ENCODE measurements around the gene RGL3. TPM values are rescaled to one million over a fixed set of nuclear protein-coding genes. Genes with fewer than 3 reads are reported as not detected.

RGL3 gene
- total RNA-seq, 2 donors from 2014 or later: 5.1 to 8.6 TPM

DNA sequence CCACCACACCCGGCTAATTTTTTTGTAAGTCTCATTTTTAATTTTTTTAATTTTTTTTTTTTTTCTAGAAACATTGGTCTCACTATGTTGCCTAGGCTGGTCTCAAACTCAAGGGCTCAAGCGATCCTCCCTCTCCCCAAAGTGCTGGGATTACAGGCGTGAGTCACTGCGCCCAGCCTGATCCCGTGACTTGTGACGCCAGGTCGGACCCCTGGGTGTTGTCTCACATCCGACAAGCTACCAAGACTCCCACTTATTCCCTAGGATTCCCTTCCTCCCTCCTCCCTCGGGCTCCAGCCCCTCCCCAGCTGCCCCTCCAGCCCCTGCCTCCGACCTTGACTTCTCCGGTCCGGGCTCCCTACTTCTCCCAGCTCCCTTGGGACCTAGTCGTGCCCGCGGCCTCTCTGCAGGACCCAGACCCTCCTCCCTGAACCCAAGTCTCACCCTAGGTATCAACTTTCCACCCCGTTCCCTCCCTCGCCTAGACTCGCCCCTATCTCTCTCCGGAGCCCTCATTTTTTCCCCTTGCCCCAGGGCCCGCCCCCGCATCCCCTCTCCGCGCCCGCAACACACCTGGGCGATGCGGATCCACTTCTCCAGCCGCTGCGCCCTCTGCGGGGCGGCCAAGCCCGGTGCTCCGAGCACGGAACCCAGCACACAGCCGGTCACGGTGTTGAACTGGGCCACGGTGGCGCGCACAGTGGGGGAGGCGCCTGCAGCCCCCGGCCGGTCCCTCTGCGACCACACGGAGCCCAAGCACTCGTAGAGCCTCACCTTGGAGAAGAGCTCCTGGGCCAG, 13.1 kb downstream of the RGL3 start:
- DNase-seq (ENCODE audit: low spot score): no peak
- no peaks in the 10 kb centered on the region for H3K4me1 ChIP-seq (replicated peaks)
- intact Hi-C loops (cut with DNase I): no loop called here
- no peaks in the 10 kb centered on the region for H3K9me3 ChIP-seq
- H3K36me3 ChIP-seq: no peaks in the 10 kb centered on the region
- H3K4me3 ChIP-seq: no peak overlapping the region
- TF ChIP-seq POLR2AphosphoS5 (IDR thresholded peaks at IDR 0.05): no peak
- TF ChIP-seq, protein P1, sequence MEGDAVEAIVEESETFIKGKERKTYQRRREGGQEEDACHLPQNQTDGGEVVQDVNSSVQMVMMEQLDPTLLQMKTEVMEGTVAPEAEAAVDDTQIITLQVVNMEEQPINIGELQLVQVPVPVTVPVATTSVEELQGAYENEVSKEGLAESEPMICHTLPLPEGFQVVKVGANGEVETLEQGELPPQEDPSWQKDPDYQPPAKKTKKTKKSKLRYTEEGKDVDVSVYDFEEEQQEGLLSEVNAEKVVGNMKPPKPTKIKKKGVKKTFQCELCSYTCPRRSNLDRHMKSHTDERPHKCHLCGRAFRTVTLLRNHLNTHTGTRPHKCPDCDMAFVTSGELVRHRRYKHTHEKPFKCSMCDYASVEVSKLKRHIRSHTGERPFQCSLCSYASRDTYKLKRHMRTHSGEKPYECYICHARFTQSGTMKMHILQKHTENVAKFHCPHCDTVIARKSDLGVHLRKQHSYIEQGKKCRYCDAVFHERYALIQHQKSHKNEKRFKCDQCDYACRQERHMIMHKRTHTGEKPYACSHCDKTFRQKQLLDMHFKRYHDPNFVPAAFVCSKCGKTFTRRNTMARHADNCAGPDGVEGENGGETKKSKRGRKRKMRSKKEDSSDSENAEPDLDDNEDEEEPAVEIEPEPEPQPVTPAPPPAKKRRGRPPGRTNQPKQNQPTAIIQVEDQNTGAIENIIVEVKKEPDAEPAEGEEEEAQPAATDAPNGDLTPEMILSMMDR (IDR thresholded peaks at IDR 0.05): no peak
- TF ChIP-seq POLR2A (IDR thresholded peaks at IDR 0.05): no peak
- 61% methylated on average over 44 of the region's 44 CpGs for WGBS
- H3K27ac ChIP-seq: no peak overlapping the region
- H3K27me3 ChIP-seq (replicated peaks; ENCODE audit: insufficient read depth): no peaks in the 10 kb centered on the region

DNA sequence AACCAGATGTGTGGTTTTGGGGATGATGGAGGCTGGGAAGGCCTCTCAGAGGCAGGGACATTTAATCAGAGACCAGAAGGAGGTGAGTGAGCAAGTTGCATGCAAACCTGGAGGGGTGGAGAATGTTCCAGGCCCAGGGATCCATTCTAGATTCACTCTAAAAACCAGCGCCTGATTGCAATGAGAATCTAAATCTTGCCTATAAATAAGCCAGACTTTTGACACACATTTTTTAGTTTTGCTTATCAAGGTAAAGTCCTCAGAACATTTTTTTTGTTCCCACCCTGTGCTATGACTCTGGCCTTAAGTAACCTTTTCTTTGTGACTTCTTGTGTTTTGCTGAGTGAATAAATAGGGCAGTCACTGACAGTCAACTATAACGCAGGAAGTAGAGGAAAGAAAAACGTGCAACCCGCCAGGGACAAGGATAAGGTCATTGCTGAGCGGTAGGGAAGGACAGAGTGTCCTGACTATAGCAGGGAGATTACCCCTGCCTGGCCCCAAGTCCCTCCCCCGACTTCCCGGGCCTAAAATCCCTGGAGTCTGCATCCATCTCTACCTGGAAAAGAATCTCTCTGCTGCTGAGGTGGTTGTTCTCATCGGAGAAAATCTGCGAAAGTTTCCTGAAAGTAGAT, 14.4 kb downstream of the RGL3 start:
- Histone ChIP-seq H3K27ac (no peak overlapping the region), H3K27me3 (replicated peaks; ENCODE audit: insufficient read depth) (no peaks in the 10 kb centered on the region), H3K4me1 (replicated peaks) (no peaks in the 10 kb centered on the region), H3K4me3 (no peak overlapping the region), H3K9me3 (no peaks in the 10 kb centered on the region), H3K36me3 (no peaks in the 10 kb centered on the region)
- intact Hi-C loops (cut with DNase I): no loop called here
- TF ChIP-seq, protein P1 (IDR thresholded peaks at IDR 0.05): no peak
- TF ChIP-seq POLR2AphosphoS5 (IDR thresholded peaks at IDR 0.05) (no peak), POLR2A (IDR thresholded peaks at IDR 0.05) (no peak)
- DNase-seq (ENCODE audit: low spot score): no peak
- WGBS: 69% methylated on average over 9 of the region's 9 CpGs

DNA sequence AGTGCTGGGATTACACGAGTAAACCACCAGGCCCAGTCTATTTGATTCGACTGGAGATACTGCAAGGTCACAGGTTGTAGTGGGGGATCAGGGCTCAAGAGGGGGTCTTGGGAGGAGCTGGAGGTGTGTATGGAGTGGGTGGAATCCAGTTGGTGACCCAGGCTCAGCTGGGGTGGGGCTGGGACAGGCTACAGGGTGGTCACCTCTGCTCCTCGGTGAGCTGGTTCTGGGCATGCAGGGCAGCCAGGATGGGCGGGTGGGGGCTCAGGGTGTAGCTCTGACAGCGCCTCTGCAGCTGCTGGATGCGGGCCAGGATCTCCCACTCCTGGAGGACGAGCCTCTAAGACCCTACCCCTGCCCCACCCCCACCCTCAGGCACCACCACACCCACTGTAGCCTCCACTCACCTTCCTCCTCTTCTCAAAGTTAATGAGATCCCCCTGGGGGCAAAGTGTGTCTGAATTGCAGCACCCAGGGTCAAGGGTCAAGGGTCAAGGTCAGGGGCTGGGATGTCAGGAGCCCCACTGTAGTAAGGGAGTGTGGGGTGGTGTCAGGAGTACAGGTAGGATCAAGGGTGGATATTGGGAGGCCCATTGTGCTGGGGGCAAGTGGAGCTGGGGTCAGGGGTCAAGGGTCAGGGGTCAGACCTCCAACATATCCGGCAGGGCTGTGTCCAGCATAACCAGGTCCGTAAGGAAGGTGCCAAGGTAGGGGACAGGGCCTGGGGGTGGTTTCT, 17.1 kb downstream of the RGL3 start:
- H3K4me1 ChIP-seq (replicated peaks): no peaks in the 10 kb centered on the region
- no peak for TF ChIP-seq POLR2A (IDR thresholded peaks at IDR 0.05)
- TF ChIP-seq, protein P1 (IDR thresholded peaks at IDR 0.05): no peak
- no peak for TF ChIP-seq POLR2AphosphoS5 (IDR thresholded peaks at IDR 0.05)
- intact Hi-C loops (cut with DNase I): no loop called here
- no peaks in the 10 kb centered on the region for H3K9me3 ChIP-seq
- no peak overlapping the region for H3K27ac ChIP-seq
- WGBS: 86% methylated on average over 9 of the region's 9 CpGs
- no peak overlapping the region for H3K4me3 ChIP-seq
- no peaks in the 10 kb centered on the region for H3K36me3 ChIP-seq
- no peaks in the 10 kb centered on the region for H3K27me3 ChIP-seq (replicated peaks; ENCODE audit: insufficient read depth)
- DNase-seq (ENCODE audit: low spot score): no peak

DNA sequence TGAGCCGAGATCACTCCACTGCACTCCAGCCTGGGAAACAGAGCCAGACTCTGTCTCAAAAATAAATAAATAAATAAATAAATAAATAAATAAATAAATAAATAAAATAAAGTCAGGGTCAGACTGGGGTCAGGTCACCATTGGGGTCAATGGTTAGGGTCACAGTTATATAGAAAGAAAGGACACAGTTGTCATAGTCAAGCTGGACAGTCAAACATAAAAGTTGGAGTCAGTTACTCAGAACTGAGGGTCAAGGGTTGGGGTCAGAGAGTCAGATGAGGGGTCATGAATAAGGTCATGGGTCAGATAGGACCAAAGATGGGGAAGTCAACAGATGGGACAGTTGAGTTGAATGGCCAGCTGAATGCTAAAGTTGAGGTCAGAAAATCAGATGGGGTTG, 18.3 kb downstream of the RGL3 start:
- no peak for DNase-seq (ENCODE audit: low spot score)
- no peaks in the 10 kb centered on the region for H3K27me3 ChIP-seq (replicated peaks; ENCODE audit: insufficient read depth)
- H3K9me3 ChIP-seq: no peaks in the 10 kb centered on the region
- H3K4me1 ChIP-seq (replicated peaks): no peaks in the 10 kb centered on the region
- TF ChIP-seq POLR2AphosphoS5 (IDR thresholded peaks at IDR 0.05) (no peak), POLR2A (IDR thresholded peaks at IDR 0.05) (no peak)
- TF ChIP-seq, protein P1 (IDR thresholded peaks at IDR 0.05): no peak
- H3K27ac ChIP-seq: no peak overlapping the region
- WGBS: 100% methylated on average over 1 of the region's 1 CpG
- intact Hi-C loops (cut with DNase I): no loop called here
- H3K4me3 ChIP-seq: no peak overlapping the region
- H3K36me3 ChIP-seq: no peaks in the 10 kb centered on the region

Measured in prostate gland (tissue), 2 donors.